GM12892 (cell line): ENCODE data around the gene BCKDK. TPM values are rescaled to one million over a fixed set of nuclear protein-coding genes. Genes with fewer than 3 reads are reported as not detected.

Experiments used
- DNase-seq: peaks from one replicate; pipeline ENCODE4 v3.0.0; 2011; ENCODE audit not compliant: insufficient read length
- FAIRE-seq: peaks from 2 replicates; lab custom pipeline; 2011; peaks lifted over from hg19 to GRCh38; lab: Jason Lieb, UNC
- POLR2A ChIP-seq: IDR thresholded peaks from 2 replicates; pipeline ENCODE4 v1.6.1; 2011; ENCODE audit warnings: low read depth, low read length, control low read depth
- POLR2AphosphoS5 ChIP-seq: IDR thresholded peaks from 2 replicates; pipeline ENCODE4 v1.6.1; 2011; ENCODE audit warnings: low read depth, low read length, control low read depth
- TAF1 ChIP-seq: IDR thresholded peaks from 2 replicates; pipeline ENCODE4 v1.6.1; 2011; ENCODE audit warnings: low read depth, mild to moderate bottlenecking, control low read depth, low read length, borderline replicate concordance
- polyA plus RNA-seq: library from polyadenylated mRNA; unstranded; fragments of >200 nt; gene quantifications from one replicate; pipeline ENCODE4 v1.2.1, GENCODE V29; 2012; ENCODE audit warnings: missing spikeins, inconsistent platforms; ENCODE audit not compliant: missing spikeins

Gene BCKDK
- polyA plus RNA-seq, result 21.5 TPM

- TF ChIP-seq TAF1, result no peak
- peak; percentile 60; the same call in 1 of the 2 replicates for TF ChIP-seq POLR2A
- TF ChIP-seq POLR2AphosphoS5, result 0 out of 2 replicates have a peak, but pooled peaks have one; percentile 32
- peak; percentile 95 for DNase-seq
- peak; percentile 95 for FAIRE-seq
These were observed at the start of gene BCKDK for GRCh38 chr16:31108035-31108793. Gene BCKDK (plus strand): TSS chr16:31108386. CDS start chr16:31109224, 838 bp downstream.

GRCh38 chr16:31061126-31061812 is 46.9 kb upstream of the BCKDK start:
- TF ChIP-seq TAF1, result no peak
- no peak for TF ChIP-seq POLR2A
- no peak for TF ChIP-seq POLR2AphosphoS5
- DNase-seq (no peak), FAIRE-seq (no peak)

GRCh38 chr16:31061813-31062440 is 46.3 kb upstream of the BCKDK start:
- FAIRE-seq (no peak), DNase-seq (no peak)
- no peak for TF ChIP-seq POLR2A
- no peak for TF ChIP-seq TAF1
- TF ChIP-seq POLR2AphosphoS5, result no peak

GRCh38 chr16:31063495-31063842 is 44.7 kb upstream of the BCKDK start:
- DNase-seq, result no peak
- FAIRE-seq, result no peak
- TF ChIP-seq POLR2AphosphoS5 (no peak), TAF1 (no peak), POLR2A (no peak)

- TF ChIP-seq POLR2A, result no peak
- no peak for TF ChIP-seq TAF1
- TF ChIP-seq POLR2AphosphoS5, result no peak
- no peak for DNase-seq
- no peak for FAIRE-seq
These were observed 44.2 kb upstream of the BCKDK start for GRCh38 chr16:31063843-31064611.

DNA sequence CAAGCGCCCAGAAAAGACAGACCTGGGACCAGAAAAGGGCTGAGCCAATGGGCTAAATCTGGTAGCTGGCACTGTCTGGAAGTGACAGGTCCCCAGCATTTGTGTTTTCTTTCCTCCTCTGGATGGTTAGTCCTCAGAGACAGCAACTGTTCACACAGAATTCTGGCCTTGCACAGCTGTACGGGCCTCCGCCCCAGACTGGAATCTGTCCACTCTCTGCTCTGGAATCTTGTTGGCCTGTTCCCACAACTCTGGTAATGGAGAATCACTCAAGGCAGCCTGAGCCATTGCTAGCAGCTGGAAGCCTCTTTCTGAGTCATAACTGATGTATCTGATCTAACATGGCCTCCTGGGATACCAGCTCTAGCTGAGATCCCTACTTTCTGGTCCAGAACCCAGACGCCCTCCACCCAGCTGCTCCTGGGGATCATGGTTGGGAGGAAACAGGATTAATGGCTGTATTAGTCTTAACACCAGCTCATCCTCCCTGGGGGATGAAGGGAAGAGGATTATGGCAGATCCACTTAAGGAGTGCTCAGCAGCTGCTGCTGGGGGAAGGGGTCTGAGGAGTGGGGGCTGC is 43.2 kb upstream of the BCKDK start:
- FAIRE-seq, result no peak
- TF ChIP-seq POLR2A, result no peak
- TF ChIP-seq TAF1, result no peak
- TF ChIP-seq POLR2AphosphoS5, result no peak
- no peak for DNase-seq

DNA sequence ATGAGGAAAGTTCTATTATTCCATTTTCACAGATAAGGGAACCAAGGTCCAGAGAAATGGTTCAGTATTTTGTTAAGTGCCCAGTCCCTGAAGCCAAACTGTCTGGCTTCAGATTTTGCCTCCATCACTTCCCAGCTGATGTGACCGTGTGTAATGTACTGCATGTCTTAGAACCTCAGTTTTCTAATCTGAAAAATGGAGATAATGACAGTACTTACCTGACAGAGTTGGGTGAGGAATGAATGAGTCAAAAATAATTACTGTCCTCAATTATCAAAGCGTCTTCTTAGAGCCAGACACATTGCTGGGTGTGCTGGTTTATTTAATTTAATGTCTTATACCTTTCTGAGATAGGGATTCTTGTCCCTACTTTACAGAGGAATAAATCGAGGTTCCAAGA is 40.8 kb upstream of the BCKDK start:
- DNase-seq (no peak), FAIRE-seq (no peak)
- TF ChIP-seq POLR2A, result no peak
- no peak for TF ChIP-seq TAF1
- TF ChIP-seq POLR2AphosphoS5, result no peak

DNA sequence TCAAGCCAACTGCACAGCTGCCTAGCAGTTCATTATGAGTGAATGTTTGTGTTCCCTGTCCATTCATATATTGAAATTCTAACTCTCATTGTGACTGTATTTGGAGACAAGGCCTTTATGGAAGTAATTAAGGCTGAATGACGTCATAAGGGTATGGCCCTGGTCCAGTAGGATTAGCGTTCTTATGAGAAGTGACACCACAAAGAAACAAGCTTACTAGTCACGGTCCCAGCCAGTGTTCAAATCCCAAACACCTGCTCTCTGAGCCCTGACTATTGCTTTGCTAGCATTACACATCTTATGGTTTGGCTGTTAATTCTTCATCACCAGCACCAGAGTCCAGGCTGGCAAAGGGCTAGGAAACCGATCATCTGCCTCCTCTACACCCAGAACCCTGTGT is 36.3 kb upstream of the BCKDK start:
- DNase-seq (no peak), FAIRE-seq (no peak)
- no peak for TF ChIP-seq TAF1
- TF ChIP-seq POLR2A, result no peak
- TF ChIP-seq POLR2AphosphoS5, result no peak

GRCh38 chr16:31072540-31073141 is 35.5 kb upstream of the BCKDK start:
- peak; percentile 5 for FAIRE-seq
- DNase-seq, result no peak
- TF ChIP-seq POLR2AphosphoS5 (no peak; the same call in none of the 2 replicates), POLR2A (no peak), TAF1 (no peak)
